Superior temporal gyrus (tissue), 1 donor: ENCODE measurements around the gene GCLC.
"Not testable (repeated sequence)": the region's sequence is repeated elsewhere in the genome, so short reads cannot be mapped to it uniquely, and the experiment has no call there.

ENCODE experiments used
- DNase-seq: peaks from one replicate; pipeline ENCODE4 v3.0.0-alpha.2; 2016; ENCODE audit errors: extremely low spot score

The GCLC gene

GRCh38 chr6:53556986-53557715 lies 12.2 kb upstream of the GCLC start:
- no peak for DNase-seq

GRCh38 chr6:53553600-53553999 lies 8.7 kb upstream of the GCLC start:
- not testable (repeated sequence) for DNase-seq

- DNase-seq: not testable (repeated sequence)
These were observed 6.8 kb upstream of the GCLC start for GRCh38 chr6:53551681-53552080.

GRCh38 chr6:53547811-53548496 lies 3.1 kb upstream of the GCLC start:
- peak; percentile 97 for DNase-seq

- peak; percentile 44 for DNase-seq
These were observed 2.4 kb upstream of the GCLC start for GRCh38 chr6:53547166-53547810.

- DNase-seq: no peak
These were observed 1.4 kb upstream of the GCLC start for GRCh38 chr6:53546281-53546680.

GRCh38 chr6:53544217-53544469 lies 758 bp downstream of the GCLC start:
- DNase-seq: no peak

- no peak for DNase-seq
These were observed 1.3 kb downstream of the GCLC start for GRCh38 chr6:53543359-53544216.

GRCh38 chr6:53541900-53542299 lies 3.0 kb downstream of the GCLC start:
- no peak for DNase-seq

GRCh38 chr6:53540129-53540692 lies 4.7 kb downstream of the GCLC start:
- DNase-seq: no peak

GRCh38 chr6:53539561-53539960 lies 5.3 kb downstream of the GCLC start:
- DNase-seq: no peak

GRCh38 chr6:53536561-53536960 lies 8.3 kb downstream of the GCLC start:
- DNase-seq: no peak

- no peak for DNase-seq
These were observed 12.0 kb downstream of the GCLC start for GRCh38 chr6:53532942-53533341.

- DNase-seq: no peak
These were observed 12.7 kb downstream of the GCLC start for GRCh38 chr6:53532061-53532797.

GRCh38 chr6:53530780-53531386 lies 14.0 kb downstream of the GCLC start:
- DNase-seq: no peak

GRCh38 chr6:53530346-53530745 lies 14.6 kb downstream of the GCLC start:
- DNase-seq: no peak

- DNase-seq: no peak
These were observed 15.4 kb downstream of the GCLC start for GRCh38 chr6:53529324-53530036.

- DNase-seq: no peak
These were observed 16.8 kb downstream of the GCLC start for GRCh38 chr6:53528107-53528506.

- no peak for DNase-seq
These were observed 17.6 kb downstream of the GCLC start for GRCh38 chr6:53527249-53527765.

- DNase-seq: no peak
These were observed 18.9 kb downstream of the GCLC start for GRCh38 chr6:53526000-53526399.
